Measurements from ENCODE around the gene GET3. TPM values are rescaled to one million over a fixed set of nuclear protein-coding genes. Genes with fewer than 3 reads are reported as not detected.
"Not testable (repeated sequence)": the region's sequence is repeated elsewhere in the genome, so short reads cannot be mapped to it uniquely, and the experiment has no call there.

GET3 gene
- polyA plus RNA-seq, 4 donors = 62.1 to 85.4 (median 69.8) TPM

DNA sequence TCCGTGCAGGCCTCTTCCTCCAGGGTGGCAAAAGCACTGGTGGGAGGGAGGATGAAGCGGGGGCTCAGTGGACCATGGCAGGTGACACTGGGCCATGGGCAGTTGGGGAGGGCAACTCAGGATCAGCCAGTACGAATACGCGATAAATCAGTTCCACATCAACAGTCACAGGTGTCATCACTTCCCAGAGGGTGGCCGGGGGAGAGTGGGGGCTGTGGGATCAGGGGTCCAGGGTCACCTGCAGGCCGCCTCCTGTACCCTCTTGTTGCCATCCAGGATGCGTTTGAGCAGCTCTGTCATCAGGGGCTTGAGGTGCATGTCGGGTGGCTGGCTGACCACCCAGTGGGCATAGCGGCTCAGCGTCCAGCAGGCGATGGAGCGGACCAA is 31.0 kb upstream of the GET3 start:
- Histone ChIP-seq H3K27me3 (ENCODE audit: control insufficient read depth in 3 of 3, insufficient read depth in 3 of 3, low read length in 3 of 3) (no peaks in the 10 kb centered on the region), H3K9me3 (ENCODE audit: control insufficient read depth in 2 of 2, insufficient read depth in 1 of 2, low read depth in 1 of 2, low read length in 1 of 2) (no peaks in the 10 kb centered on the region), H3K4me3 (ENCODE audit: low read depth in 1 of 3, low read length in 3 of 3) (no peak overlapping the region), H3K4me1 (ENCODE audit: control insufficient read depth in 3 of 3, insufficient read depth in 2 of 3, low read depth in 1 of 3, low read length in 2 of 3) (no peaks in the 10 kb centered on the region), H3K27ac (ENCODE audit: low read depth in 1 of 3, low read length in 2 of 3) (no peak overlapping the region), H3K36me3 (ENCODE audit: control insufficient read depth in 3 of 3, insufficient read depth in 2 of 3, low read depth in 1 of 3, low read length in 3 of 3) (peaks cover 11 to 98% (median 34%) of the 10 kb centered on the region in 3 donors)
- no peak for DNase-seq
- 93 to 97% (median 95%) methylated on average over 13 of the region's 13 CpGs for WGBS, 3 donors
- FAIRE-seq = no peak

DNA sequence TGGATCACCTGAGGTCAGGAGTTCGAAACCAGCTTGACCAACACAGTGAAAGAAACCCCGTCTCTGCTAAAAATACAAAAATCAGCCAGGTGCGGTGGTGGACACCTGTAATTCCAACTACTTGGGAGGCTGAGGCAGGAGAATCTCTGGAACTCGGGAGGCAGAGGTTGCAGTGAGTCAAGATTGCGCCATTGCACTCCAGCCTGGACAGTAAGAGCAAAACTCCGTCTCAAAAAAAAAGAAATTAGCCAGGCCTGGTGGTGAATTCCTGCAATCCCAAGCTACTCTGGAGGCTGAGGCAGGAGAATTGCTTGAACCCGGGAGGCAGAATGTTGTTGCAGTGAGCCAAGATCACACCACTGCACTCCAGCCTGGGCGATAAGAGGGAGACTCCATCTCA is 28.7 kb upstream of the GET3 start:
- no peaks in the 10 kb centered on the region for H3K27me3 ChIP-seq (ENCODE audit: control insufficient read depth in 3 of 3, insufficient read depth in 3 of 3, low read length in 3 of 3)
- no peaks in the 10 kb centered on the region for H3K4me1 ChIP-seq (ENCODE audit: control insufficient read depth in 3 of 3, insufficient read depth in 2 of 3, low read depth in 1 of 3, low read length in 2 of 3)
- no peak overlapping the region for H3K4me3 ChIP-seq (ENCODE audit: low read depth in 1 of 3, low read length in 3 of 3)
- no peak for DNase-seq
- H3K27ac ChIP-seq (ENCODE audit: low read depth in 1 of 3, low read length in 2 of 3) = no peak overlapping the region
- H3K9me3 ChIP-seq (ENCODE audit: control insufficient read depth in 2 of 2, insufficient read depth in 1 of 2, low read depth in 1 of 2, low read length in 1 of 2) = peaks cover 0 to 5% of the 10 kb centered on the region in 2 donors
- 93 to 95% (median 94%) methylated on average over 8 of the region's 8 CpGs for WGBS, 3 donors
- H3K36me3 ChIP-seq (ENCODE audit: control insufficient read depth in 3 of 3, insufficient read depth in 2 of 3, low read depth in 1 of 3, low read length in 3 of 3) = peaks cover 10 to 95% (median 31%) of the 10 kb centered on the region in 3 donors
- FAIRE-seq = no peak

DNA sequence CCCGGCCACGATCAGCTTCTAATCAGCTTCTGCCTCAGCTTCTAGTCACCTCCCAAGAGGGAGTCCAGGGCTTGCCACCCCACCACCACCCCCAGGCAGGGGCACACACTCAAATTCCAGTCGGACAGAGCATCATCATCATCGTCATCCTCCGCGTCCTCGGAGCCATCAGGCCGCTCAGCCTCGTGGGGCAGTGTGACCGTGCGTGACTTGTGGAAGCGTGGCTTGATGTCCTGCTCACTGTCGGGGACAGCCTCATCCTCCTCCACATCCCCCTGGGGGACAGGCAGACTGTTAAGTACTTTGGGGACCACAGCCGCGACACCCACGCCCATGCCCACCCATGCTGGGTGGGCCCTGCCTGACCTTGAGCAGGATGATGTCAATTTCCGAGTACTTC is 26.1 kb upstream of the GET3 start:
- Histone ChIP-seq H3K9me3 (ENCODE audit: control insufficient read depth in 2 of 2, insufficient read depth in 1 of 2, low read depth in 1 of 2, low read length in 1 of 2) (peaks cover 0 to 5% of the 10 kb centered on the region in 2 donors), H3K27me3 (ENCODE audit: control insufficient read depth in 3 of 3, insufficient read depth in 3 of 3, low read length in 3 of 3) (no peaks in the 10 kb centered on the region), H3K36me3 (ENCODE audit: control insufficient read depth in 3 of 3, insufficient read depth in 2 of 3, low read depth in 1 of 3, low read length in 3 of 3) (peaks cover 12 to 95% (median 29%) of the 10 kb centered on the region in 3 donors), H3K4me3 (ENCODE audit: low read depth in 1 of 3, low read length in 3 of 3) (no peak overlapping the region), H3K4me1 (ENCODE audit: control insufficient read depth in 3 of 3, insufficient read depth in 2 of 3, low read depth in 1 of 3, low read length in 2 of 3) (no peaks in the 10 kb centered on the region), H3K27ac (ENCODE audit: low read depth in 1 of 3, low read length in 2 of 3) (no peak overlapping the region)
- DNase-seq = no peak
- WGBS, 3 donors = 94 to 97% (median 95%) methylated on average over 17 of the region's 17 CpGs
- FAIRE-seq = no peak

DNA sequence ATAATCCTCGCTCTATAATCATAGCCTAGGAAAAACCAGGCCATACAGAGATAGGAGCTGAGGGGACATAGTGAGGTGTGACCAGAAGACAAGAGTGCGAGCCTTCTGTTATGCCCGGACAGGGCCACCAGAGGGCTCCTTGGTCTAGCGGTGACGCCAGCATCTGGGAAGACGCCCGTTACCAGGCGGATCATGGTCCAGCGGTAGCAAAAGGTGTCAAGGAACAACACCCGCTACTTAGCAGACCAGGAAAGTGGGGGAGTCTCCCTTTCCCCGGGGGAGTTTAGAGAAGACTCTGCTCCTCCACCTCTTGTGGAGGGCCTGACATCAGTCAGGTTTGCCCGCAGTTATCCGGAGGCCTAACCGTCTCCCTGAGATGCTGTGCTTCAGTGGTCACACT is 25.2 kb upstream of the GET3 start:
- not testable (repeated sequence) for H3K9me3 ChIP-seq (ENCODE audit: control insufficient read depth in 2 of 2, insufficient read depth in 1 of 2, low read depth in 1 of 2, low read length in 1 of 2); H3K27me3 ChIP-seq (ENCODE audit: control insufficient read depth in 3 of 3, insufficient read depth in 3 of 3, low read length in 3 of 3); H3K4me3 ChIP-seq (ENCODE audit: low read depth in 1 of 3, low read length in 3 of 3); H3K27ac ChIP-seq (ENCODE audit: low read depth in 1 of 3, low read length in 2 of 3); H3K4me1 ChIP-seq (ENCODE audit: control insufficient read depth in 3 of 3, insufficient read depth in 2 of 3, low read depth in 1 of 3, low read length in 2 of 3); FAIRE-seq; DNase-seq
- WGBS, 3 donors = 56 to 64% (median 57%) methylated on average over 11 to 12 of the region's 14 CpGs
- H3K36me3 ChIP-seq (ENCODE audit: control insufficient read depth in 3 of 3, insufficient read depth in 2 of 3, low read depth in 1 of 3, low read length in 3 of 3) = peaks cover 8 to 95% (median 29%) of the 10 kb centered on the region in 3 donors

DNA sequence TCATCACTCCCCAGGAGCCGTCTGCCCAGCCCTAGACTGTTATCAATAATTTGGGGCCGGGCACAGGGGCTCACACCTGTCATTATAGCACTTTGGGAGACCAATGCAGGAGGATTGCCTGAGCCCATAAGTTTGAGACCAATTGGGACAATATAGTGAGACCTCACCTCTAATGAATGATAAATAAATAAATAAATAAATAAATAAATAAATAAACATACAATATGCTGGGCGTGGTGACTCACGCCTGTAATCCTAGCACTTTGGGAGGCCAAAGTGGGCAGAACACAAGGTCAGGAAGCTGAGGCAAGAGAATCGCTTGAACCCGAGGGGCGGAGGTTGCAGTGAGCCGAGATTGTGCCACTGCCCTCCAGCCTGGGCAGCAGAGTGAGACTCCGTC is 24.0 kb upstream of the GET3 start:
- not testable (repeated sequence) for H3K4me1 ChIP-seq (ENCODE audit: control insufficient read depth in 3 of 3, insufficient read depth in 2 of 3, low read depth in 1 of 3, low read length in 2 of 3); DNase-seq; H3K9me3 ChIP-seq (ENCODE audit: control insufficient read depth in 2 of 2, insufficient read depth in 1 of 2, low read depth in 1 of 2, low read length in 1 of 2); FAIRE-seq; H3K27me3 ChIP-seq (ENCODE audit: control insufficient read depth in 3 of 3, insufficient read depth in 3 of 3, low read length in 3 of 3); H3K4me3 ChIP-seq (ENCODE audit: low read depth in 1 of 3, low read length in 3 of 3); H3K27ac ChIP-seq (ENCODE audit: low read depth in 1 of 3, low read length in 2 of 3)
- 92 to 95% (median 93%) methylated on average over 9 of the region's 9 CpGs for WGBS, 3 donors
- H3K36me3 ChIP-seq (ENCODE audit: control insufficient read depth in 3 of 3, insufficient read depth in 2 of 3, low read depth in 1 of 3, low read length in 3 of 3) = peaks cover 8 to 96% (median 28%) of the 10 kb centered on the region in 3 donors

DNA sequence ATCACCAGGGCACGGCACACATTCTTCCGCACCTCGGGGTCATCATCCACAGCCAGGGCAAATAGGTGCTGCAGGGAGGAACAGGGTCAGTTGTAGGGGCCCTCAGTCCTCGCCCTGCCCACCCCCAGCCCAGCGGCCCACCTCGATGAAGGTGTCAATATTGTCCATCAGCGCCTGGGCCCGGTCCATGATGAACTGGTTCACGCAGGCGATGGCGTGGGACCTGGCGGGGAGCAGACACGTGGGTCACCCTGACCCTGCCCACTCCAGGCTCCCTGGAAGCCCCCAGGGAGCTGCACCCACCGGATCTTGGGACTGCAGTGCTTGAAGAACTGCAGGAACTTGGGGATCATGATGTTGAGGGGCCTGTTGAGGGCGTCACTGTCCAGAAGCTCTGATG is 22.2 kb upstream of the GET3 start:
- H3K27me3 ChIP-seq (ENCODE audit: control insufficient read depth in 3 of 3, insufficient read depth in 3 of 3, low read length in 3 of 3) = no peaks in the 10 kb centered on the region
- FAIRE-seq (no peak), DNase-seq (no peak)
- WGBS, 3 donors = 93 to 95% (median 94%) methylated on average over 14 to 15 of the region's 15 CpGs
- H3K36me3 ChIP-seq (ENCODE audit: control insufficient read depth in 3 of 3, insufficient read depth in 2 of 3, low read depth in 1 of 3, low read length in 3 of 3) = peaks cover 8 to 92% (median 23%) of the 10 kb centered on the region in 3 donors
- H3K27ac ChIP-seq (ENCODE audit: low read depth in 1 of 3, low read length in 2 of 3) = no peak overlapping the region
- H3K4me3 ChIP-seq (ENCODE audit: low read depth in 1 of 3, low read length in 3 of 3) = no peak overlapping the region
- H3K9me3 ChIP-seq (ENCODE audit: control insufficient read depth in 2 of 2, insufficient read depth in 1 of 2, low read depth in 1 of 2, low read length in 1 of 2) = peaks cover 0 to 5% of the 10 kb centered on the region in 2 donors
- H3K4me1 ChIP-seq (ENCODE audit: control insufficient read depth in 3 of 3, insufficient read depth in 2 of 3, low read depth in 1 of 3, low read length in 2 of 3) = peaks cover 0 to under 1% (median 0%) of the 10 kb centered on the region in 3 donors

DNA sequence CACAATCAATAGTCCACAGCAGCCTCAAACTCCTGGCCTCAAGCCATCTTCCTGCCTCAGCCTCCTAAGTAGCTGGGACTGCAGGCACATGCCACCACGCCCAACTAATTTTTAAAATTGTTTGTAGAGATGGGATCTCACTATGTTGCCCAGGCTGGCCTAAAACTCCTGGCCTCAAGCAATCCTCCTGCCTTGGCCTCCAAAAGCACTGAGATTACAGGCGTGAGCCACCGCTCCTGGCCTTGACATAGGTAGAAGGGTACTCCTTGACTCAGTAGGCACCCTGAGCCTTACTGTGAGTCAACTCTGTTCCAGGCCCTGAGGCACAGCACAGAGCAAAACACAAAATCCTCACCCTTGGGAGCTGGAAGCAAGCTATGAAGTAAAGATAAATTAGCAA is 21.4 kb upstream of the GET3 start:
- peaks cover 8 to 91% (median 23%) of the 10 kb centered on the region in 3 donors for H3K36me3 ChIP-seq (ENCODE audit: control insufficient read depth in 3 of 3, insufficient read depth in 2 of 3, low read depth in 1 of 3, low read length in 3 of 3)
- FAIRE-seq = no peak
- peaks cover 0 to 7% (median 4%) of the 10 kb centered on the region in 3 donors for H3K4me1 ChIP-seq (ENCODE audit: control insufficient read depth in 3 of 3, insufficient read depth in 2 of 3, low read depth in 1 of 3, low read length in 2 of 3)
- H3K27me3 ChIP-seq (ENCODE audit: control insufficient read depth in 3 of 3, insufficient read depth in 3 of 3, low read length in 3 of 3) = no peaks in the 10 kb centered on the region
- H3K4me3 ChIP-seq (ENCODE audit: low read depth in 1 of 3, low read length in 3 of 3) = no peak overlapping the region
- no peak for DNase-seq
- 95 to 99% (median 97%) methylated on average over 3 of the region's 3 CpGs for WGBS, 3 donors
- no peak overlapping the region for H3K27ac ChIP-seq (ENCODE audit: low read depth in 1 of 3, low read length in 2 of 3)
- peaks cover 0 to 5% of the 10 kb centered on the region in 2 donors for H3K9me3 ChIP-seq (ENCODE audit: control insufficient read depth in 2 of 2, insufficient read depth in 1 of 2, low read depth in 1 of 2, low read length in 1 of 2)

DNA sequence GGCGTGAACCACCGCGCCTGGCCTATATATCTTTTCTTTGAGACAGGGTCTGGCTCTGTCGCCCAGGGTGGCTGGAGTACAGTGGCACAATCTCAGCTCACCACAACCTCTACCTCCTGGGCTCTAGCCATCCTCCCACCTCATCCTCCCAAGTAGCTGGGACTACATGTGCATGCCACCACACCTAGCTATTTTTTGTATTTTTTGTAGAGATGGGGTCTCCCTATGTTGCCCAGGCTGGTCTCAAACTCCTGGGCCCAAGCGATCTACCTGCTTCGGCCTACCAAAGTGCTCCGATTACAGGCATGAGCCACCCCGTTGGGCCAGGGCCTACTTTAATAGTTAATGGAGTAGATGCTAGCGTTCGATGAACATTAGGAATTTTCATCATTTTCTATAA is 17.0 kb upstream of the GET3 start:
- H3K4me3 ChIP-seq (ENCODE audit: low read depth in 1 of 3, low read length in 3 of 3) = peak overlapping the region in 1 of 3 donors; percentile 72
- FAIRE-seq (no peak), DNase-seq (no peak)
- peaks cover 0 to 50% (median 10%) of the 10 kb centered on the region in 3 donors for H3K36me3 ChIP-seq (ENCODE audit: control insufficient read depth in 3 of 3, insufficient read depth in 2 of 3, low read depth in 1 of 3, low read length in 3 of 3)
- 84 to 90% (median 88%) methylated on average over 10 of the region's 10 CpGs for WGBS, 3 donors
- peaks cover 0 to 12% (median 4%) of the 10 kb centered on the region in 3 donors for H3K4me1 ChIP-seq (ENCODE audit: control insufficient read depth in 3 of 3, insufficient read depth in 2 of 3, low read depth in 1 of 3, low read length in 2 of 3)
- H3K27ac ChIP-seq (ENCODE audit: low read depth in 1 of 3, low read length in 2 of 3) = peak overlapping the region in 1 of 3 donors; percentile 91
- H3K27me3 ChIP-seq (ENCODE audit: control insufficient read depth in 3 of 3, insufficient read depth in 3 of 3, low read length in 3 of 3) = no peaks in the 10 kb centered on the region
- H3K9me3 ChIP-seq (ENCODE audit: control insufficient read depth in 2 of 2, insufficient read depth in 1 of 2, low read depth in 1 of 2, low read length in 1 of 2) = no peaks in the 10 kb centered on the region
